H9 (cell line): ENCODE results near the gene VCP. TPM values are rescaled to one million over a fixed set of nuclear protein-coding genes. Genes with fewer than 3 reads are reported as not detected.

Source experiments
- DNase-seq: peaks from one replicate; pipeline ENCODE4 v3.0.0-alpha.2; 2017
- H2AFZ ChIP-seq: one replicate; pipeline ENCODE4 v1.6.1; 2013; ENCODE audit warnings: mild to moderate bottlenecking, low read length, control low read depth, moderate library complexity
- H2AK5ac ChIP-seq: 2 replicates; pipeline ENCODE4 v1.6.1; 2013; ENCODE audit warnings: low read length, control low read depth, mixed read lengths; ENCODE audit not compliant: insufficient read length
- H2BK120ac ChIP-seq: one replicate; pipeline ENCODE4 v1.6.1; 2013; ENCODE audit warnings: low read depth, mild to moderate bottlenecking, low read length, control low read depth, inconsistent platforms; ENCODE audit not compliant: poor library complexity, severe bottlenecking
- H2BK12ac ChIP-seq: 2 replicates; pipeline ENCODE4 v1.6.1; 2013; ENCODE audit warnings: low read length, control low read depth, mixed read lengths, low read depth; ENCODE audit not compliant: insufficient read length
- H2BK15ac ChIP-seq: 2 replicates; pipeline ENCODE4 v1.6.1; 2013; ENCODE audit warnings: low read depth, low read length, control low read depth
- H2BK20ac ChIP-seq: one replicate; pipeline ENCODE4 v1.6.1; 2013; ENCODE audit warnings: low read depth, mild to moderate bottlenecking, low read length, control low read depth, inconsistent platforms; ENCODE audit not compliant: poor library complexity, severe bottlenecking
- H2BK5ac ChIP-seq: 2 replicates; pipeline ENCODE4 v1.6.1; 2013; ENCODE audit warnings: low read length, control low read depth, mixed read lengths; ENCODE audit not compliant: insufficient read length
- H3K14ac ChIP-seq: 2 replicates; pipeline ENCODE4 v1.6.1; 2013; ENCODE audit warnings: low read length, control low read depth; ENCODE audit not compliant: insufficient read depth
- H3K18ac ChIP-seq: 2 replicates; pipeline ENCODE4 v1.6.1; 2013; ENCODE audit warnings: low read depth, mild to moderate bottlenecking, mixed read lengths, low read length, control low read depth; ENCODE audit not compliant: insufficient read length
- H3K23ac ChIP-seq: 2 replicates; pipeline ENCODE4 v1.6.1; 2013; ENCODE audit warnings: low read length, control low read depth, mixed read lengths, low read depth; ENCODE audit not compliant: insufficient read length
- H3K23me2 ChIP-seq: 2 replicates; pipeline ENCODE4 v1.6.1; 2013; ENCODE audit warnings: low read depth, mild to moderate bottlenecking, mixed read lengths, low read length, control low read depth; ENCODE audit not compliant: insufficient read length, poor library complexity, severe bottlenecking
- H3K27ac ChIP-seq: 2 replicates; pipeline ENCODE4 v1.5.1; 2013; ENCODE audit warnings: low read length, control low read depth, mixed read lengths, low read depth; ENCODE audit not compliant: insufficient read length
- H3K27me3 ChIP-seq: 2 replicates; pipeline ENCODE4 v1.6.1; 2013; ENCODE audit warnings: low read length, control low read depth, inconsistent platforms; ENCODE audit not compliant: insufficient read depth
- H3K4ac ChIP-seq: 2 replicates; pipeline ENCODE4 v1.6.1; 2013; ENCODE audit warnings: low read depth, mild to moderate bottlenecking, control low read depth, inconsistent platforms, low read length, moderate library complexity
- H3K4me1 ChIP-seq: 2 replicates; pipeline ENCODE4 v1.6.1; 2013; ENCODE audit warnings: low read length, control low read depth, inconsistent platforms; ENCODE audit not compliant: insufficient read depth
- H3K4me2 ChIP-seq: 2 replicates; pipeline ENCODE4 v1.6.1; 2013; ENCODE audit warnings: low read length, control low read depth, mixed read lengths; ENCODE audit not compliant: insufficient read length, insufficient read depth
- H3K56ac ChIP-seq: 2 replicates; pipeline ENCODE4 v1.6.1; 2013; ENCODE audit warnings: low read depth, mild to moderate bottlenecking, mixed read lengths, low read length, control low read depth; ENCODE audit not compliant: insufficient read length
- H3K79me1 ChIP-seq: 2 replicates; pipeline ENCODE4 v1.6.1; 2013; ENCODE audit warnings: low read depth, mild to moderate bottlenecking, moderate library complexity, low read length, control low read depth, inconsistent platforms; ENCODE audit not compliant: insufficient read depth, poor library complexity, severe bottlenecking
- H3K79me2 ChIP-seq: 2 replicates; pipeline ENCODE4 v1.6.1; 2013; ENCODE audit warnings: low read length, control low read depth, inconsistent platforms; ENCODE audit not compliant: insufficient read depth
- H3K9ac ChIP-seq: 2 replicates; pipeline ENCODE4 v1.6.1; 2013; ENCODE audit warnings: low read length, control low read depth, mixed read lengths; ENCODE audit not compliant: insufficient read length; ENCODE audit errors: extremely low read depth
- H3K9me3 ChIP-seq: one replicate; pipeline ENCODE4 v1.6.1; 2013; ENCODE audit warnings: low read depth, low read length, inconsistent platforms; ENCODE audit not compliant: control insufficient read depth
- H3T11ph ChIP-seq: one replicate; pipeline ENCODE4 v1.6.1; 2013; ENCODE audit warnings: mild to moderate bottlenecking, low read length, control low read depth, inconsistent platforms
- H4K20me1 ChIP-seq: one replicate; pipeline ENCODE4 v1.6.1; 2013; ENCODE audit not compliant: control insufficient read depth, insufficient read length, insufficient read depth
- H4K5ac ChIP-seq: 2 replicates; pipeline ENCODE4 v1.6.1; 2013; ENCODE audit warnings: low read depth, mild to moderate bottlenecking, mixed read lengths, low read length, control low read depth; ENCODE audit not compliant: insufficient read length
- H4K8ac ChIP-seq: replicated peaks from 2 replicates; pipeline ENCODE4 v1.6.1; 2013; ENCODE audit warnings: low read length, control low read depth, mixed read lengths, low read depth; ENCODE audit not compliant: insufficient read length
- H4K91ac ChIP-seq: 2 replicates; pipeline ENCODE4 v1.6.1; 2013; ENCODE audit warnings: low read depth, mild to moderate bottlenecking, moderate library complexity, mixed read lengths, low read length, control low read depth; ENCODE audit not compliant: insufficient read length
- H3K27ac Mint-ChIP-seq, 3 experiments: 2 replicates in 2 of 3; 3 replicates in 1 of 3; pipeline ENCODE4 v1.8.0; 2020 to 2021; ENCODE audit warnings: mixed read lengths in 3 of 3, mild to moderate bottlenecking in 1 of 3, moderate library complexity in 1 of 3
- H3K27me3 Mint-ChIP-seq: 2 replicates; pipeline ENCODE4 v1.8.0; 2021; ENCODE audit warnings: low read depth, mild to moderate bottlenecking, moderate library complexity, mixed read lengths
- H3K36me3 Mint-ChIP-seq, 3 experiments: 2 replicates in 2 of 3; 3 replicates in 1 of 3; pipeline ENCODE4 v1.8.0; 2020 to 2021; ENCODE audit warnings: low read depth in 3 of 3, mixed read lengths in 3 of 3; ENCODE audit not compliant: insufficient read depth in 1 of 3
- H3K4me1 Mint-ChIP-seq, 2 experiments: 2 replicates each; pipeline ENCODE4 v1.8.0; 2020; ENCODE audit warnings: mixed read lengths in 2 of 2
- H3K4me3 Mint-ChIP-seq, 2 experiments: 2 replicates in 1 of 2; 3 replicates in 1 of 2; pipeline ENCODE4 v1.8.0; 2020 to 2021; ENCODE audit warnings: mild to moderate bottlenecking in 2 of 2, mixed read lengths in 2 of 2, moderate library complexity in 1 of 2
- H3K9me3 Mint-ChIP-seq, 2 experiments: 2 replicates in 1 of 2; 3 replicates in 1 of 2; pipeline ENCODE4 v1.8.0; 2020; ENCODE audit warnings: mild to moderate bottlenecking in 2 of 2, mixed read lengths in 2 of 2, moderate library complexity in 1 of 2
- CTCF ChIP-seq: fragments of 200-600 bp; sonication (generic); conservative IDR thresholded peaks from 3 replicates; pipeline ENCODE4 v1.8.0; 2021; ENCODE audit warnings: antibody characterized with exemption, mild to moderate bottlenecking
- WGBS: extraction: QIAGEN DNeasy Blood & Tissue Kit; methylation state at CpG from one replicate; pipeline ENCODE4 v1.1.7; 2013; ENCODE audit warnings: missing lambda C conversion rate, low lambda C conversion rate, mixed read lengths; ENCODE audit not compliant: insufficient read length; ENCODE audit errors: extremely low coverage; 5-methylcytosine and 5-hydroxymethylcytosine counted together
- total RNA-seq: library from RNA; stranded (reverse); gene quantifications from 2 replicates; pipeline ENCODE4 v1.2.1, GENCODE V29; 2021

VCP gene
- total RNA-seq, 1 experiment from 2014 or later = 407 TPM

DNA sequence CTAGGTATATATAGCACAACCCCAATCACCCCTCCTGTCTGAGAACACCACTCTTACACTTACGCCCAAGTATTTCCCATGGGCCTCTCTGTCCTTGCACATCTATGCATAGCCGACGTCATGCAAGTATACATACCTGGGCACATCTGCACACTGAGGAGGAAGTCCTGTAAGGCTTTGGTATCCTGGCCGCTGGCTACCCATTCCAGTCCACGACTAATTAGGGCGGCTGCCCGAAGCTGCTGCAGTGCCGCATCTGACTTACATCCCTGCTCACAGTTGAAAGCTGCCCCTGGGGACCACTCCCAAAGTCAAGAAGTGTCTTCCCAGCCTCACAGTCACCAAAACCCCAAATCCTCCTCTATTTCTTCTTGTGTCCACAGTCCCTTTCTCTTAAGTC is 2.4 kb upstream of the VCP start:
- no peak overlapping the region for H4K5ac ChIP-seq
- Mint-ChIP-seq H3K9me3 (no peaks in the 10 kb centered on the region), H3K4me1 (peaks cover 29 to 31% of the 10 kb centered on the region in 2 experiments), H3K4me3 (no peak overlapping the region), H3K27ac (no peak overlapping the region), H3K27me3 (no peaks in the 10 kb centered on the region; the same call in 1 of the 2 replicates), H3K36me3 (peaks cover 47 to 73% (median 68%) of the 10 kb centered on the region in 3 experiments)
- peaks cover 29% of the 10 kb centered on the region for H3K79me2 ChIP-seq
- no peak overlapping the region for H2BK20ac ChIP-seq
- no peak overlapping the region for H2BK12ac ChIP-seq
- H3K4me2 ChIP-seq = no peak overlapping the region
- H3K14ac ChIP-seq = no peak overlapping the region
- peaks cover 7% of the 10 kb centered on the region for H3K79me1 ChIP-seq
- H3K56ac ChIP-seq = no peak overlapping the region
- no peaks in the 10 kb centered on the region for H3K27me3 ChIP-seq
- no peak overlapping the region for H2BK15ac ChIP-seq
- no peak overlapping the region for H3T11ph ChIP-seq
- H2AFZ ChIP-seq = no peak overlapping the region
- H3K23ac ChIP-seq = no peak overlapping the region
- DNase-seq = no peak
- no peak overlapping the region for H3K27ac ChIP-seq
- H2BK5ac ChIP-seq = no peak overlapping the region
- H3K9me3 ChIP-seq = no peaks in the 10 kb centered on the region
- no peak for TF ChIP-seq CTCF
- no peak overlapping the region for H2AK5ac ChIP-seq
- no peak overlapping the region for H4K91ac ChIP-seq
- peaks cover 7% of the 10 kb centered on the region; the same call in 1 of the 2 replicates for H3K4me1 ChIP-seq
- H3K4ac ChIP-seq = no peak overlapping the region
- H3K9ac ChIP-seq = no peak overlapping the region
- H4K20me1 ChIP-seq = no peaks in the 10 kb centered on the region
- no peak overlapping the region for H3K18ac ChIP-seq
- WGBS = no CpG with 5 or more reads among the region's 8 CpGs
- H3K23me2 ChIP-seq = peaks cover 17% of the 10 kb centered on the region
- no peak overlapping the region for H2BK120ac ChIP-seq
- H4K8ac ChIP-seq = no peak overlapping the region
